Measurements from ENCODE around the gene TEP1. TPM values are rescaled to one million over a fixed set of nuclear protein-coding genes. Genes with fewer than 3 reads are reported as not detected.

The TEP1 gene
- total and polyA plus RNA-seq, 2 of the 13 experiments (the other 11 are each of a cell fraction or from before 2014, with no cell fraction given) = 11.0 to 12.8 TPM

DNA sequence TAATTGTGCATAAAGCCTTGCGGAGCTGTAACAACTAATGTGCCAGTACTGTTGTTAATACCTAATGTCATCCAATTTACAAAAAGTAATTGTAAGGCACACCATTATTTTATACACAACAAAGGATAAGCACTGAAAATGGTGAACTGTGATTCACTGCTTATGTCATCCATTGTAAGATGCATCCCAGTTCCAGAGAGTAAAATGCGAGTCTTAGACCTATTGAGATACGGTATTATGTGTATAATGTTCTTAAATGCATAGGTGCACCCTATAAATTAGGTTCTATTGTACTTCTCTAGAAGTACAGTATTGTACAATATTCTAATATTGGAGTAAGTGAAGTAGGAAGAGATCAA lies 69.5 kb downstream of the TEP1 start:
- POLR2A ChIA-PET = interaction anchor here (0.7 to 5.8 kb wide), 30 partner anchors 8 to 1213 kb away, joined by 3 to 139 read pairs (median 8); partner anchors contain the start of genes APEX1, CCNB1IP1, METTL3 and OSGEP
- CTCF ChIA-PET (ENCODE audit: low intra/inter-chr PET ratio, low total read pairs) = no interaction called here
- no peaks in the 10 kb centered on the region for H4K20me1 ChIP-seq (ENCODE audit: insufficient read depth, low read length)
- WGBS (ENCODE audit: low lambda C conversion rate) = 4% methylated on average over 3 of the region's 3 CpGs
- H3K79me2 ChIP-seq (ENCODE audit: insufficient read depth, low read length) = peaks cover 12% of the 10 kb centered on the region
- peak overlapping the region; percentile 18 for H2AFZ ChIP-seq (ENCODE audit: low read length)
- peak overlapping the region; percentile 82 to 88 (median 86) for H3K4me3 ChIP-seq (replicated peaks in 1 of 3; ENCODE audit: insufficient read depth in 1 of 3, low read depth in 2 of 3, low read length in 3 of 3)
- H3K36me3 ChIP-seq (replicated peaks in 1 of 2; ENCODE audit: control insufficient read depth in 1 of 2, insufficient read depth in 2 of 2, low read length in 2 of 2) = peaks cover 5 to 16% of the 10 kb centered on the region in 2 experiments; a peak in 4 of 5 replicates
- DNase-seq (ENCODE audit: low spot score) (no peak), FAIRE-seq (no peak), ATAC-seq (no peak)
- in situ Hi-C loops (cut with HindIII; ENCODE audit: extremely low pct_ligation_motif_present, low pct_unique_long_range_greater_than_20kb) (loop anchor here (25.0 kb wide), 2 partner anchors 118 to 643 kb away; partner anchors contain the start of genes APEX1, METTL17, OSGEP and PIP4P1), intact Hi-C loops (cut with micrococcal nuclease; ENCODE audit: unreplicated experiment) (loop anchor here (1.0 to 2.0 kb wide), 6 partner anchors 11 to 342 kb away; partner anchors contain the start of genes CCNB1IP1, PIP4P1 and TEP1)
- H3K9ac ChIP-seq (ENCODE audit: insufficient read depth, low read depth, low read length) = peak overlapping the region; percentile 91
- no peaks in the 10 kb centered on the region for H3K9me3 ChIP-seq (ENCODE audit: low read length)
- H3K4me2 ChIP-seq (ENCODE audit: low read depth, low read length) = peak overlapping the region; percentile 70
- TF ChIP-seq ZNF598 (CRISPR knock-in tag; IDR thresholded peaks at IDR 0.05; ENCODE audit: borderline replicate concordance) (no peak), MATR3 (CRISPR knock-in tag; IDR thresholded peaks at IDR 0.05) (no peak), GFI1 (CRISPR knock-in tag; IDR thresholded peaks at IDR 0.05; ENCODE audit: borderline replicate concordance) (0 out of 2 replicates have a peak, but pooled peaks have one; percentile 9), ZBTB7A (CRISPR knock-in tag; IDR thresholded peaks at IDR 0.05) (0 out of 2 replicates have a peak, but pooled peaks have one; percentile 9), ZBTB21 (CRISPR knock-in tag; IDR thresholded peaks at IDR 0.05) (peak; percentile 26; the same call in 1 of the 2 replicates), ZNF780A (CRISPR knock-in tag; IDR thresholded peaks at IDR 0.05) (0 out of 2 replicates have a peak, but pooled peaks have one; percentile 42), ZNF75D (CRISPR knock-in tag; IDR thresholded peaks at IDR 0.05; ENCODE audit: borderline replicate concordance) (0 out of 2 replicates have a peak, but pooled peaks have one; percentile 41), ZNF550 (CRISPR knock-in tag; IDR thresholded peaks at IDR 0.05; ENCODE audit: borderline replicate concordance) (no peak), WIZ (CRISPR knock-in tag; IDR thresholded peaks at IDR 0.05) (no peak), KDM5A (IDR thresholded peaks at IDR 0.05; ENCODE audit: borderline replicate concordance, low read length) (peak; percentile 50; the same call in 1 of the 2 replicates), NONO (IDR thresholded peaks at IDR 0.05) (no peak), NONO (CRISPR knock-in tag; conservative IDR thresholded peaks at IDR 0.05) (no peak), ATF1 (CRISPR knock-in tag; IDR thresholded peaks at IDR 0.05) (no peak)
- TF ChIP-seq, protein P1, sequence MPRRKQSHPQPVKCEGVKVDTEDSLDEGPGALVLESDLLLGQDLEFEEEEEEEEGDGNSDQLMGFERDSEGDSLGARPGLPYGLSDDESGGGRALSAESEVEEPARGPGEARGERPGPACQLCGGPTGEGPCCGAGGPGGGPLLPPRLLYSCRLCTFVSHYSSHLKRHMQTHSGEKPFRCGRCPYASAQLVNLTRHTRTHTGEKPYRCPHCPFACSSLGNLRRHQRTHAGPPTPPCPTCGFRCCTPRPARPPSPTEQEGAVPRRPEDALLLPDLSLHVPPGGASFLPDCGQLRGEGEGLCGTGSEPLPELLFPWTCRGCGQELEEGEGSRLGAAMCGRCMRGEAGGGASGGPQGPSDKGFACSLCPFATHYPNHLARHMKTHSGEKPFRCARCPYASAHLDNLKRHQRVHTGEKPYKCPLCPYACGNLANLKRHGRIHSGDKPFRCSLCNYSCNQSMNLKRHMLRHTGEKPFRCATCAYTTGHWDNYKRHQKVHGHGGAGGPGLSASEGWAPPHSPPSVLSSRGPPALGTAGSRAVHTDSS (CRISPR knock-in tag; conservative IDR thresholded peaks at IDR 0.05) = no peak
- H3K27ac ChIP-seq (ENCODE audit: extremely low read length, insufficient read depth, low read length) = peak overlapping the region; percentile 74
- H3K4me1 ChIP-seq (ENCODE audit: insufficient read depth, low read length) = peaks cover 25% of the 10 kb centered on the region
- H3K27me3 ChIP-seq (ENCODE audit: control insufficient read depth in 1 of 2, insufficient read depth in 2 of 2, low read length in 2 of 2) = no peaks in the 10 kb centered on the region; a peak in 1 of 5 replicates
- TSS peak; percentile 86 for BruUV-seq (replicated peaks)
